GM19397 (cell line): Measurements from ENCODE around the gene GLG1.
"Not testable (repeated sequence)": the region's sequence is repeated elsewhere in the genome, so short reads cannot be mapped to it uniquely, and the experiment has no call there.

Experiments
- ATAC-seq: cut with Tn5 transposase; IDR thresholded peaks from one replicate; pipeline ENCODE4 v1.9.1; 2021; ENCODE audit warnings: mild to moderate bottlenecking, moderate library complexity; ENCODE audit not compliant: unreplicated experiment

Gene GLG1

GRCh38 chr16:74606521-74607309 lies at the start of gene GLG1:
GLG1 (minus strand) TSS chr16:74607114; CDS start chr16:74607094, 20 bp downstream.
- ATAC-seq = peak; percentile 98

DNA sequence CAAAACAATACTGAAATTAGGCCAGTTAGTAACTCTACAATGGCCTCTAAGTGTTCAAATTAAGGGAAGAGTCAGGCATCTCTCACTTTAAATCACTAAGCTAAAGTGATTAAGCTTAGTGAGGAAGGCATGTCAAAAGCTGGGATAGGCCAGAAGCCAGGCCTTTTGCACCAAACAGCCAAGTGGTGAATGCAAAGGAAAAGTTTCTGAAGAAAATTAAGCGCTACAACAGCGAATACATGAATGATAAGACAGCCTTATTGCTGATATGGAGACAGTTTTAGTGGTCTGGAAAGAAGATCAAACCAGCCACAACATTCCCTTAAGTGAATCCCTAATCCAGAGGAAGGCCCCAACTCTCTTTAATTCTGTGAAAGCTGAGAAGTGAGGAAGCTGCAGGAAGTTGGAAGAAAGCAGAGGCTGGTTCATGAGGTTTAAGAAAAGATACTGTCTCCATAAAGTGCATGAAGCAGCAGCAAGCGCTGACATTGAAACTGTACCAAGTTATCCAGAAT lies 47.7 kb upstream of the GLG1 start:
- no peak for ATAC-seq

GRCh38 chr16:74652883-74653282 lies 46.0 kb upstream of the GLG1 start:
- not testable (repeated sequence) for ATAC-seq

DNA sequence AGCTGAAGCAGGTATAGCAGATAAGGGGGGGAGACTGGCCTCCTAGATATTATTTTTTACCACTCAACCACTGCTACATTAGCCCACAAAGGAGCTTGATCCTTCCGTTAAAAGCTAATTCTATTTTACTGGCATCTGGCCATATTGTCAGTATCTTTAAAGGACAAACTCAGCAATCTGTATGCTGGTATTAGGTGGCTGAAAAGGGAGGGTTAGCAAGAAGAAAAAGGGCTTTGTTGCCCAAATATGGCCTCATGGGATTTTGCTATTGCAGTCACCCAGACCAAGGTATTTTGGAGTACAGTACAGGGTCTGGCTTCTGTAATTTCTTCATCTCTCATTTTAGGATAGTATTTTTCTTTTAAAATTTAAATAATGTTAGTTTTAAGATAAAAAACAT lies 45.3 kb upstream of the GLG1 start:
- no peak for ATAC-seq

DNA sequence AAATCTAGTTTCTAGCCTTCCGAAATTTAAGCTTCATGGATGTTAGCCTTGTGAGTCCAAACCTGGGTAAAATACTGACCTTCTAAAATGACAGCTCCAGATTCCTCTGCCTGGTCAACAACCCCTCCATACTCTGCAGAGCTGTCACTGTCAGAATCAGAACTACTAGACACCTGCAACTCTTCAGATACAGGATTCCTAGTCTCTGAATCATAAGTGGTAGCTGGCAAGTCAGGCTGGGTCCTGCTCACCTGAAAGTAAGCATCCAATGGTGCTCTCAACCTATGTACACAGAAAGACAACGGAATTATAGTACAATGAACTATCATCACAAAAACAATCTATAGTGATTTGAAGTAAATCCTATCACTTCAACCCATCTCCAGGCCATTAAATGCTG lies 44.9 kb upstream of the GLG1 start:
- no peak for ATAC-seq

DNA sequence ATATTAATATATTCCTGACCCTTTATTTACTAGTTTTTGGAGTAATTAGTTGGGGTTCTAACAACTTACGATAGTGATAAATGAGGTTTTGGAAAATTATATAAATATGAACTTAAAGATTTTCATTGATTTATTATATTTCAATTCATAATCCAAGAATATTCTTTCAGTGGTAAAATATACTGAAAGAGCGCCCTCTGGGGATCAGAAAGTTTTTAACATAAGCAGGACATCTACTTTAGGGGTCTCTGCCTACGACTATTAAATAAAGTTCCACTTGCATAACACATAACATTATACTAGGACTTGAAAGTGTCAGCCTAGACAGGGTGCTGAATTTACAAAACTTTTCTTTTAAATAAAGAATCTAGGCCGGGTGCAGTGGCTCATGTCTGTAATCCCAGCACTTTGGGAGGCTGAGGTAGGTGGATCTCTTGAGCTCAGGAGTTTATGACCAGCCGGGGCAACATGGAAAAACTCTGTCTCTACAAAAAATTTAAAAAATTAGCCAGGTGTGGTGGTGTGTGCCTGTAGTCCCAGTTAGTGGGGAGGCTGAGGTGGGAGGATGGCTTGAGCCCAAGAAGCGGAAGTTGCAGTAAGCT lies 44.2 kb upstream of the GLG1 start:
- ATAC-seq = no peak

GRCh38 chr16:74649839-74650504 lies 43.1 kb upstream of the GLG1 start:
- ATAC-seq = no peak

GRCh38 chr16:74641969-74642368 lies 35.1 kb upstream of the GLG1 start:
- ATAC-seq = no peak

DNA sequence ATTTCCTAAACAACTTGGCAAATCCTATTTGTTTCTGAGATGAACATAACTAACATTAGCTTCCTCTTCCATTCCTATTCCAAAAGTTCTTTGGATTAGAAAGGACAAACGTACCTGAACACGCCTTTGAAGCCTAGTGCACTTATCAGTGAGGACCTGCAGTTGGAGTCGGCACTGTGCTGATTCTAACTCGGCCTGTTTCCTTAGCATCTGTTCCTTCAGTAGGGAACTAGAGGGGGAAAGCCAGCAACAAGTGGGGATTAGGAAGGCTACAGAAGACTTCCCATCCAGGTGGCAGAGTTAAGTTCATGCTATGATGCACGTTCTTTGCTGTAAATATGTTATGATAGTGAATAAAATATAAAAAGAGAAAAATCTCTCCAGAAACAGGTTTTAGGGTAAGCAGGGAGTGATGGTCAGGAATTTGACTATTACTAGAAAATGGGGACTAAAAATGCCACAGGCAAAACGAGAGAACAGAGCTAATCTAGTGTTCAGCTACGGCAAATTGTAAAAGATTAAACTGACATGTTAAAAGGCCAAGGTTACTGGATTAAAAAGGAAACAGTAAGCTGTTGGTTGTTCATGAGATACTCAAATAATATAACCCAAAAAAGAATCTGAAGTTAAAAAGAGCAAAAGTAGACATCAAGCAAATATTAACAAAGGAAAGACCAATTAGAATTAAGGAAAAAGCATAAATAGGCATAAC lies 31.0 kb upstream of the GLG1 start:
- ATAC-seq = no peak

DNA sequence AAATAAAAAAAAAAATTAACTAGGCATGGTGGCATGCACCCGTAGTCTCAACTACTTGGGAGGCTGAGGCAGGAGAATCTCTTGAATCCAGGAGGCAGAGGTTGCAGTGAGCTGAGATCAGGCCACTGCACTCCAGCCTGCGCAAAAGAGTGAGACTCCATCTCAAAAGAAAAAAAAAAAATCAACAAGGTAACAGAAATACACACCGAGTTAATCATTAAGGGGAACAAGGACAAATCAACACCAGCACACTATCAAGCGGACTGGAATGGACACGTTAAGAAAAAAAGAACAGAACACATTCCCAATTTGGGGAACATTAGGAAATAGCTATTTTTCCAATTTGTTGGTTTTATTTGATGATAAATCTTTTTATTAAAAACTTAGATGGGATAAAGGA lies 28.4 kb upstream of the GLG1 start:
- no peak for ATAC-seq

DNA sequence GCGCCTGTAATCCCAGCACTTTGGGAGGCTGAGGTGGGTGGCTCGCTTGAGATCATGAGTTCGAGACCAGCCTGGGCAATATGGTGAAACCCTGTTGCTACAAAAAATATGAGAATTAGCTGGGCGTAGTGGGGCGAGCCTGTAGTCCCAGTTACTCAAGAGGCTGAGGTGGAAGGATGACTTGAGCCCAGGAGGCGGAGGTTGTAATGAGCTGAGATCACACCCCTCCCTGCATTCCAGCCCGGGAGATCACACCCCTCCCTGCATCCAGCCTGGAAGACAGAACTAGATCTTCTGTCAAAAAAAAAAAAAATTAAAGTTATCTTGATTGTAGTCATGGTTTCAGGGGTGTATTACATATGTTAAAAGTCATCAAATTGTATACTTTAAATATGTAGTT lies 26.8 kb upstream of the GLG1 start:
- no peak for ATAC-seq

GRCh38 chr16:74627506-74628220 lies 20.7 kb upstream of the GLG1 start:
- ATAC-seq = no peak

DNA sequence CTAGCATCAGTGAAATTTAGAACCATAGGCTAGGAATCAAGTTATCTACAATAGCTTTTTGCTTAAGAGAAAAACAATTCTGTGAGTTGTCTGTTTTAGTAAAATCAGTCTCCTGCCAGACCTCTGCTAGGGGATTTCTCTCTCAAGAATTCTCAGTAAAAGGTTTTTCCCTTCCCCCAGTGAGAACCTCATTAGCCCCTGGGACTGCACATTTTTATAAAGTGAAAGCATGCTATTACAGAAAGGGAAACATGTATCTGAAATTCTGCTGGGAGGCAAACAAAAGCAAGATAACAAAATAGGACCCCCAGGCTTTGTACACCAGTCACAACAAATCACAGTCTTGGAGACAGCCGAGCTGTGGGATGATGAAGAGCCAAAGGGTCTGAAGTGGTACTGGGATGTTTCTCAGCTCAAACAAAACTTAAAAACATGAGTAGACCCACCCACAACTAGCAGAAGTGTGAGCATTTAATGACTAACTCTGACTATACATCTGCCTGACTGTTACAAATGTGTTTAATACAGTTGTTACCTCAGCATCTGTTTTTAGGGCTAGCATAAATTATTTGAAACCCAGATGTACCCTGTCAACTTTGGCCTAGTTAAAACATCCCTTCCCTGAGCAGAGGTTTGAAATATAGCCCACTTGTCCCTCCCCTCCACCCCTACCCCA lies 20.0 kb upstream of the GLG1 start:
- ATAC-seq = no peak

DNA sequence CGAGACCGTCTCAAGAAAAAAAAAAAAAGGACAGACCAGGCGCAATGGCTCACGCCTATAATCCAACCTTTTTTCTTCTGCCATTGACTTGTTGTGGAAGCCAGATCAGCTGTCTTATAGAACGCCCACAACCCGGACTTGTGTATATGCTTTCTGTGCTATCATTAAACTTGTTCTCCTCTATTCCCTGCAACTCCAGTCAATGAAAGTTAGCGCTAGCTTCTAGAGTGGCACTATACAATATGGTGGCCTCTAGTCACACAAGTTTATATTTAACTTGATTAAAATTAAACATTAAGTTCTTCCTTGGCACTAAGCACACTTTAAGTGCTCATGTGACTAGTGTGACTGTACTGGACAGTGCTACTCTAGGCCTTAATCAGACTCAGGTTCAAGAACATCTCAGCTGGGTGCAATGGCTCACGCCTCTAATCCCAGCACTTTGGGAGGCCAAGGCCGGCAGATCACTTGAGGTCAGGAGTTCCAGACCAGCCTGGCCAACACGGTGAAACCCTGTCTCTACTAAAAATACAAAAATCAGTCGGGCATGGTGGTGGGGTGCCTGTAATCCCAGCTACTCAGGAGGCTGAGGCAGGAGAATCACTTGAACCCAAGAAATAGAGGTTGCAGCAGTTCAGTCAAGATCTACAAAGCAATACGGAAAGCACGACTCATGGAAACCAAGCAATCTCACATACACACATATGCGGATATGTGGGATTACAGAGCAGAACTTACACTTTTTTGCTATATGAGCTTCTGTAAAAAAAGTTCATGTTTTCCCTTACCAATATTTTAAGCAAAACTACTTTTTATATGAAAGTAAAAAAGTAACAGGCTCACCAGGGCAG lies 18.8 kb upstream of the GLG1 start:
- ATAC-seq = no peak

GRCh38 chr16:74623839-74624235 lies 16.9 kb upstream of the GLG1 start:
- ATAC-seq = no peak

DNA sequence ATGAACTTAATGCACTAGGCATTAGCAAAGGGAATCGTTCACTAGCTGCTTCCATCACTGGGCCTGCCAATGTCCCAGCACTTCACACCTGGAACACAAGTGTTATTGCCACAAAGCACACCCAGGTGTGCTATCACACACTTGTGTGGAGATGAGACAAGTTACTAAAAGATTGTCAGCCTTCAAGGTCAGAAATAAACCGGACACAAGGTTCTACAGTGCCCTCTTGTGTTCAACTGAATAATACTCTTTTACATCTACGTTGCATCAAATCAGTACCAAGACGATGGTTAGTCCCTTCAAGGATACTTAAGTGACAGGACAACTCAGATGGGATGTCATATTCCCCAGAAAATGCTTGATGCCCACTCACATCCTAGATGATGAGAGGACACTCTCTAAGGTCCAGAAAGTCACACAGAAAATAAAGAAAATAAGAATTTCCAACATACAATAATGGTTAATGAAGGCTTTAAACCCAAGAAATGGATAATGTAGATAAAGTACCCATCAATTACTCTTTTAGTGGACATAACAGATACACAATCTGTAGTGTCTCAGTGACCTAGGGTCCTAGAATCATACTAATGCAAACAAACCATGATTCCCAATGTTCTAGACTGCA lies 16.4 kb upstream of the GLG1 start:
- no peak for ATAC-seq

DNA sequence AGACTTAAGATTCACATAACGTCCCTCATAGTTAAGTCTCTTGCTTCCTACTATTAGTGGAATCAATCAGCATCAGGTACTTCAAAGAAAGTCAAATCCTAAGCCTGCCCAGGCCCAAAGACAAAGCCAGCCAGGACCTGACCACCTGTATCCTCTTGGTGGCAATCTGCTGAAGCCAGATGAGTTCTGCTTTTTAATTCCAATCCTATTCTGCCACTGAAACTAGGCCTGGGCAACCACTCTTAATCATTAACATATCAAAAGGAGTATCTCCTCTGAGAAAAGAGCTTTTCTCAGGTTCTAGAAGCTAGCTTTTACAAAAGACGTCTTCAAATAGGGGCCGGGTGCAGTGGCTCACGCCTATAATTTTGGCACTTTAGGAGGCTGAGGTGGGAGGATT lies 15.1 kb upstream of the GLG1 start:
- no peak for ATAC-seq

DNA sequence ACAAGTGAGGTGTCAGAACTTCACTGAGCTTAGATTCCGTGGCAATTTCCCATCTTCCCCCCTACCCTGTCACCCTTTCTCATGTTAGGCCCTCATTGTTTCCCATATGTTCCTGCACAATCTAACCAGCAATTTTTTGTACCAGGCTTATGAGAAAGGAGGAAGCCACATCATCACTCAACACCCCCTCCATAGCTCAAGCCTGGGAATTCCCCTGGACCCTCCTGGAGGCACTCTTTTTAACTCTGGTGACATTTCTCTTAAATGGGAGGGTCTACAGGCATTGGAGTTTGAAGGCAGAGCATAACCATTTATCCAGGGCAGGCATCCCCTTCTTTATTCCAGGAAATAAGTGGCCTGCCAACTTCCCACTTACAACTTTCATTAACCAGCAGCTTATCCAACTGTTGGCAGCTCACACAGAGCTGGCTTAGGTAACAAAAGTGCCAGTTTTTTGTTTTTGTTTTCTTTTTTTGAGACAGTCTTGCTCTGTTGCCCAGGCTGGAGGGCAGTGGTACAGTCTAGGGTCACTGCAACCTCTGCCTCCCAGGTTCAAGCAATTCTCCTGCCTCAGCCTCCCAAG lies 10.4 kb upstream of the GLG1 start:
- ATAC-seq = no peak
